Subcutaneous abdominal adipose tissue (tissue), 5 donors: ENCODE results near the gene ACIN1.
A peak's percentile ranks its signal among the peaks of the same experiment; 100 is the strongest.

ENCODE experiments used
- H3K27ac ChIP-seq: one replicate; pipeline ENCODE4 v1.7.0; 2013; ENCODE audit warnings: low read depth, mild to moderate bottlenecking, inconsistent platforms, low read length, moderate library complexity
- H3K27me3 ChIP-seq, 5 donors: one replicate each; pipeline ENCODE4 v1.7.0; 2013; ENCODE audit warnings: low read length in 5 of 5, inconsistent platforms in 1 of 5; ENCODE audit not compliant: control insufficient read depth in 5 of 5, insufficient read depth in 4 of 5
- H3K36me3 ChIP-seq, 5 donors: one replicate each; pipeline ENCODE4 v1.7.0; 2013; ENCODE audit warnings: low read length in 5 of 5; ENCODE audit not compliant: control insufficient read depth in 5 of 5, insufficient read depth in 5 of 5
- H3K4me1 ChIP-seq, 5 donors: one replicate each; pipeline ENCODE4 v1.7.0; 2013; ENCODE audit warnings: low read length in 5 of 5, mild to moderate bottlenecking in 3 of 5, moderate library complexity in 1 of 5; ENCODE audit not compliant: control insufficient read depth in 5 of 5, insufficient read depth in 5 of 5
- H3K4me3 ChIP-seq, 5 donors: one replicate each; pipeline ENCODE4 v1.7.0; 2013; ENCODE audit warnings: low read length in 5 of 5, low read depth in 1 of 5
- H3K9ac ChIP-seq, 5 donors: one replicate each; pipeline ENCODE4 v1.7.0; 2013; ENCODE audit warnings: low read length in 5 of 5, mild to moderate bottlenecking in 4 of 5, moderate library complexity in 3 of 5
- H3K9me3 ChIP-seq, 5 donors: one replicate each; pipeline ENCODE4 v1.7.0; 2013; ENCODE audit warnings: low read length in 5 of 5; ENCODE audit not compliant: control insufficient read depth in 5 of 5
- donor health status: healthy.
- donor health status: healthy.
- donor health status: healthy.
- donor health status: healthy.
- donor health status: healthy.

Gene ACIN1

DNA sequence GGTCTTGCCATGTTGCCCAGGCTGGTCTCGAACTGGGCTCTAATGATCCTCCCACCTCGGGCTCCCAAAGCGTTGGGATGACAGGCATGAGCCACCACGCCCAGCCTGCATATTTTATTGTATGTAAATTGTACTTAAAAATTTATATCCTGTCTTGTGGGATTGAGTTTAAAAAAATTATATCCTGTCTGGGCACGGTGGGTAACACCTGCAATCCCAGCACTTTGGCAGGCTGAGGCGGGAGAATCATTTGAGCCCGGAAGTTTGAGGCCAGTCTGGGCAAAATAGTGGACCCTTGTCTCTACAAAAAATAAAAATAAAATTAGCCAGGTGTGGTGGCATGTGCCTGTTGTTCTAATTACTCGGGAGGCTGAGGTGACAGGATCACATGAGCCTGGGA, 38.0 kb upstream of the ACIN1 start:
- no peak overlapping the region for H3K4me3 ChIP-seq
- no peaks in the 10 kb centered on the region for H3K4me1 ChIP-seq
- no peak overlapping the region for H3K27ac ChIP-seq
- no peak overlapping the region for H3K9ac ChIP-seq
- H3K36me3 ChIP-seq, result peaks cover 0 to 47% (median 35%) of the 10 kb centered on the region in 5 donors
- H3K9me3 ChIP-seq, result no peaks in the 10 kb centered on the region
- peaks cover 0 to 3% (median 0%) of the 10 kb centered on the region in 5 donors for H3K27me3 ChIP-seq

DNA sequence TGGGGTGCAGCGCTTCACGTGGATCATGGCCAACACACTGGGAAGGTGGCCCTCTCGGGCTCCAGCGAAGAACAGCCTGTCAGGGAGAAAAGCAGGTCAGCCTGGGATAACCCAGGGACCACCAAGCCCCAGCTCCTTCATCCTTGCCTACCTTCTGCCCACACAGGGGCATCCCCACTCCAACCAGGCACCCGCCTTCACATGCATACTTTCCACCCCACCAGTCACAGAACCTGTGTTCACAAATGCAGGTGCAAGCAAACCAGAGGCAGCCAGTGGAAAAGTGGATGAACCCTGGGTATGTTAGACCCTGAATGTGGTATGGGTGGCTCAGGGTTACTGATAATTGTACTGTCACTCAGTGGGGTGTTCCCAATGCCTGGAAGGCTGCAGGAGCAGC, 36.5 kb upstream of the ACIN1 start:
- no peak overlapping the region for H3K9ac ChIP-seq
- no peaks in the 10 kb centered on the region for H3K9me3 ChIP-seq
- H3K27me3 ChIP-seq, result peaks cover 0 to 3% (median 0%) of the 10 kb centered on the region in 5 donors
- peaks cover 0 to 3% (median under 1%) of the 10 kb centered on the region in 5 donors for H3K4me1 ChIP-seq
- H3K27ac ChIP-seq, result no peak overlapping the region
- H3K36me3 ChIP-seq, result peaks cover 0 to 47% (median 33%) of the 10 kb centered on the region in 5 donors
- H3K4me3 ChIP-seq, result no peak overlapping the region

DNA sequence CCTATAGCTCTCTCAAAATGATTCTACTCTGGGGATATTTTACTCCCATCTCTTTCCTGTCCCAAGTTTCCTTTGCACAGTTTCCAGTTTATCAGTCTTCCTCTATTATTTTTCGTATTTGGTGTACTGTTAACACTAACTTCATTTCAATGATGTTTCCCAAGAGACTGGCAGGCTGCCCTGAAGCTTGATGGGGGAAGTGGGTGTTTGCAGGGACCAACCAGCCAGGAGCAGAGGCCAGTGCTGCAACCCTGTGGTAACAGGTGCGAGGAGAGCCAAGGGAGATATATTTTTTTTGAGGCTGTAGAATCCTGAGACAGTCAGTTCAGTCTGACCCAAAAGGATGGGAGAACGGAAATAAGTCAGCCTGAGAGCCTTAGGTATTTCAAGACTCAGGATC, 35.9 kb upstream of the ACIN1 start:
- Histone ChIP-seq H3K4me1 (peaks cover 0 to 10% (median 7%) of the 10 kb centered on the region in 5 donors), H3K9me3 (no peaks in the 10 kb centered on the region), H3K27me3 (peaks cover 0 to 3% (median 0%) of the 10 kb centered on the region in 5 donors), H3K27ac (no peak overlapping the region), H3K4me3 (no peak overlapping the region), H3K36me3 (peaks cover 0 to 43% (median 28%) of the 10 kb centered on the region in 5 donors), H3K9ac (no peak overlapping the region)

DNA sequence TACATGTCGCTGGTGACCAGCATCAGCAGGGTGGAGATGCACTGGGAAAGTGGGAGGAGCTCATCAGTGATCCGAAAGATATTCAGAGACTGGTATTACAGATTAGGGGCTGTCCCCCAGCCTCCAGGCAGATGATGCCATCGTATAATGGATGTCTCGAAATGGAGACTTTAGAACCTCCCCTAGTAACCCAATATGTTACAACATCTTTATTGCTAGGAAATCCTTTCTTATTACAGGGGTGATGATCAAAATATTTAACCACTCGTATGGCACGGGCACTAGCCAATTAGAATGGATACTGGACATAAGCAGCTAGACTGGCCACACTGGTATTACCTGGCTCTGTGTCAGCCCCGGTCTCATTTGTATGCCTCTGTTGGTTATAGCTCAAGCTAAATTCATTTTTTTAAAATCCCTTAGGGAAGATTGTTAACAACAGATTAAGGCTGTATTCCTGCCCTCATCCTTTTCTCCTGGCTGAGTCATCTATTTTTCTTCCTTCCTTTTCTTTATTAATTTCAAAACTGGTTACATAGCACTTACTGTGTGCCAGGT, 34.9 kb upstream of the ACIN1 start:
- Histone ChIP-seq H3K36me3 (peaks cover 0 to 43% (median 27%) of the 10 kb centered on the region in 5 donors), H3K4me3 (no peak overlapping the region), H3K27me3 (peaks cover 0 to 3% (median 0%) of the 10 kb centered on the region in 5 donors), H3K9me3 (no peaks in the 10 kb centered on the region), H3K9ac (no peak overlapping the region), H3K27ac (no peak overlapping the region), H3K4me1 (peaks cover 0 to 12% (median 10%) of the 10 kb centered on the region in 5 donors)

DNA sequence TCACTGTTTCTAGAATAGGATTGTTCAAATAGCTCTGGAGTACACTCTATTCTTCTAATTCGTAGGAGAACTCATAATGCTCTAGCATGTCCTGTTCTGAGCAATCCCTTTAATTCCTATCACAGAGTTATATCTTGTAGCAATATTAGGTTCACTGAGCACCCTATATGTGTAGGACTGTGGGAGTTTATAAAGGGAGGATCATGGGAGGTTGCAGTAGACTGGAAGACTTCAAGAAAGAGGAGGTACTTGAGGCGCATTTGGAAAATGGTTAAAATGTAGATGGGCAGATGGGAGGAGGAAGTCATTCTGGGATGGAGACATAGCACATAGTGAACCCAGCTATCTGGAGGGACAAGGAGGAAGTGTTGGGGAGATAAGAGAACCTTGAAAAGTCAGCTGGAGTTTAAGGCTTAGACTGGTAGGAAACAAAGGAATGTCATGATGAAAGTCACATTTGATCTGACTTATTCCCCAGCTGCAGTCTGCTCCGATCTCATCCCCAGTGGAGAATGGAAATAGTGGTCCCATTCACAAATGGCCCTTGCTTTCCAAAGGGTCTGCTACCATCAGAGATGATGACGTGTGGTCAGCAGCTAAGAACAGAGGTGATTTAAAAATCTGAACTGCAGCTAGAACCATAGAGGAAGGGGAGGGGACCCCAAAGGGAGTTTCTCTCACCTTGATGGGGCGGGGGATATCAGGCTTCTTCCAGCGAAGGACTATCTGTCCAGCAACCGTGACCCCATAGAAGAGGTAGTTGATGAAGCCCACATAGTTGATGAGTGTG, 34.2 kb upstream of the ACIN1 start:
- H3K27ac ChIP-seq, result no peak overlapping the region
- no peak overlapping the region for H3K9ac ChIP-seq
- H3K27me3 ChIP-seq, result peaks cover 0 to 3% (median 0%) of the 10 kb centered on the region in 5 donors
- H3K36me3 ChIP-seq, result peaks cover 0 to 43% (median 27%) of the 10 kb centered on the region in 5 donors
- no peaks in the 10 kb centered on the region for H3K9me3 ChIP-seq
- peaks cover 0 to 12% (median 11%) of the 10 kb centered on the region in 5 donors for H3K4me1 ChIP-seq
- no peak overlapping the region for H3K4me3 ChIP-seq

DNA sequence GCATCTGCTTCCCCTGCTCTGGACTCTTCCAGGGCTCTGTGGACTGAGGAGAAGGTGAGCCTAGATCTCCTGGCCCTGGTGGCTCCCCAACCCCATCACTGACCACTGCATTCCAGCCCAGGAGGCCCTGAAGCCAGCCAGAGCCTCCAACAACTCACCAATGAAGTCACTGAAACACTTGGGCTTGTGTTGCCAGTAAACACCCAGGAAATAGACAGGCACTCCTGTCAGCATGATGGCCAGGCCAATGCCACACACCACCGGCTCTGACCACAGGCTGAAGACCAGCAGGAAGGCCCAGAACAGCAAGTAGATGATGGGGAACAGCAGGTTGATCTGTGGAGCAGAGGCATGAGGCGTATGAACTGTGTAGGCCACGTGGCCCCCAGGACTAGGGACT, 32.9 kb upstream of the ACIN1 start:
- H3K36me3 ChIP-seq, result peaks cover 0 to 43% (median 27%) of the 10 kb centered on the region in 5 donors
- H3K9ac ChIP-seq, result no peak overlapping the region
- peaks cover 0 to 23% (median 17%) of the 10 kb centered on the region in 5 donors for H3K4me1 ChIP-seq
- no peak overlapping the region for H3K4me3 ChIP-seq
- no peaks in the 10 kb centered on the region for H3K9me3 ChIP-seq
- no peak overlapping the region for H3K27ac ChIP-seq
- H3K27me3 ChIP-seq, result peaks cover 0 to 3% (median 0%) of the 10 kb centered on the region in 5 donors

DNA sequence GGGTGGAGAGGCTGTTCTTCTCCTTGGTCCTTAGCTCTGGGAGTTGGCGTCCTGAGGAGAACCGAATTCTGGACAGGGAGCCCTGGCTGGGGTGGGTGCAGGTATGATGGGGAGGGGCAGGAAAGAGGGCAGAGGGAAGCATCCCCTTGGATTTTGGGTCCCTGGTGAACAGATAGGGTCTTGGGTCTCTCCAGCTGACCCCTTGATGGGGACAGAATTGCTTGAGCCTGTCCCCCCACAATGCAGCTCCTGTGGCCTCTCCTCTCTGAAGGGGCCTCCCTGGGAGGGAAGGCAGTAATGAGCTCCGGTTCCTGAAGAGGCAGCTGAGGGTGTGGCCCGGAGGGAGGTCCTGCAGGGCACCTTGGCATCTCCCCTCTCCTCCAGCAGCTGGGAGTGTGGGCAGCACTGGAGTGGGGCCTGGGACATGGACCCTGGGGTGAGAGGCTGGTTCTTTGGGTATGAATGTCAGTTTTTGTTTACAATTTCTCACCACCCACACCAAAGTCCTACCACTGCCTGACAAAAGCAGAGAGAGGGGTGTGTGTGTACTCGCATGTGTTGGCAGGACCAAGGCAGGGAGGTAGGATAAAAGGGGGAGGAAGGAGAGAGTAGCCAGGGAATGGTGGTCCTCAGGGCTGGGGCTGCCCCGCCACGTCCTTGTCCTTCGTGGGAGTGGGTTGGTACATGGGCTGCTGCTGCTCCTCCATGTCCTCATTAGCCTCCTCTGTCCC, 31.8 kb upstream of the ACIN1 start:
- Histone ChIP-seq H3K27ac (no peak overlapping the region), H3K27me3 (peaks cover 0 to 3% (median 0%) of the 10 kb centered on the region in 5 donors), H3K9ac (no peak overlapping the region), H3K9me3 (no peaks in the 10 kb centered on the region), H3K4me1 (peaks cover 0 to 23% (median 17%) of the 10 kb centered on the region in 5 donors), H3K4me3 (no peak overlapping the region), H3K36me3 (peaks cover 0 to 43% (median 27%) of the 10 kb centered on the region in 5 donors)

DNA sequence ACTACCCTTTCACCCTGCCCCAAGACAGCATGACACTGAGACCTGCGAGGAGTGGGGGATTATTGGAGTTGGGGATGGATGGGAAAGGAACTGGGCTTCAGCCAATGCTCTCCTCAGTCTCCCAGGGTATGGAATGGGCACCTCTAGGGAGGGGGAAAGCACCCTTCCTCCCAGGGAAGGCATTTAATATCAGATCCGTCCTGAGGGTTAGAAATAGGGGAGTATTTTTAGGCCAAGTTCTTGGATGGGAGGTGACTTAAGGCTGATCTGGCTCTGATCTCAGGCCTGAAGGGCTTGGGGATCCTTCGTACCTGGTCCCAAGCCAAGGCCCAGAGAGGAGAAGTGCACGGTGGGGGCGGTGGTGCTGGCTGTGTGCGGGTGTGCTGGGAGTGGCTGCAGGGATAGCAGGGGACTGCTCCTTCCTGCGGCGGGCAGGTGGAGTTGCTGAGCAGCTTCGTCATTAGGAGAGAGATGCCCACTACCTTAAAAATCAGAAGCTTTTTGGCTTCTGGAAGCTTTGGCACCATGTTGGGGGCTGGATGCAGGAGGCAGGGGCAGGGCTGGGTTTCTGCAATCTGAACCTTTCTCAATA, 31.1 kb upstream of the ACIN1 start:
- Histone ChIP-seq H3K27ac (no peak overlapping the region), H3K9me3 (no peaks in the 10 kb centered on the region), H3K27me3 (peaks cover 0 to 3% (median 0%) of the 10 kb centered on the region in 5 donors), H3K4me3 (no peak overlapping the region), H3K4me1 (peaks cover 0 to 23% (median 23%) of the 10 kb centered on the region in 5 donors), H3K9ac (peak overlapping the region in 2 of 5 donors; percentile 10 to 57), H3K36me3 (peaks cover 0 to 36% (median 22%) of the 10 kb centered on the region in 5 donors)

DNA sequence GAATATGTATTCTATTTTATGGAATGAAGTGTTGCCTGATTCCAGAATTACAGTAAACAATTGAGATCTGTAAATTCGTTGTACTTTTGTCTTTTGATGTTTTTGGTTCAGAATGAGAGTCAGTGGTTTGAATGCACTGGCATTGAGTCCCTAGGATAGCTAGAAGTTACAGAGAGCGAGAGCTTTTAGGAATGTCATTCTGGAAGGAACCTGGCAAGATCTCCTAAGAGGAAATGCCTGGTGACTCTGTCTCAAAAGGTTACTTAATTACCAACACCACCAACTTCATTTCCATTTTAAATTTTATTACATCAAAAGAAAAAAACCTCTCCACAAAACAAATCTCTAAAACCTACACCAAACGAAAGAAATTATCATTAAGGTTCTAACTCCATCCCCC, 30.1 kb upstream of the ACIN1 start:
- Histone ChIP-seq H3K4me1 (peaks cover 0 to 28% (median 23%) of the 10 kb centered on the region in 5 donors), H3K4me3 (no peak overlapping the region), H3K36me3 (peaks cover 0 to 34% (median 22%) of the 10 kb centered on the region in 5 donors), H3K9ac (no peak overlapping the region), H3K27ac (no peak overlapping the region), H3K9me3 (no peaks in the 10 kb centered on the region), H3K27me3 (peaks cover 0 to 3% (median 0%) of the 10 kb centered on the region in 5 donors)
